Naive thymus-derived CD8-positive, alpha-beta T cell (primary cell): ENCODE data around the gene EARS2. TPM values are rescaled to one million over a fixed set of nuclear protein-coding genes. Genes with fewer than 3 reads are reported as not detected.

Source experiments
- ATAC-seq, 2 donors: fragments of 150-1000 bp; cut with Tn5 transposase in 1 of 2; sonication (Bioruptor Pico), chemical (Tn5 transposase) in 1 of 2; 1 replicate in 1 of 2; 2 replicates in 1 of 2; pipeline ENCODE4 v1.10.0; 2021; ENCODE audit warnings: mild to moderate bottlenecking in 2 of 2, moderate library complexity in 2 of 2
- POLR2A ChIA-PET: fragments of 350-600 bp; sonication (Branson Sonifier 250); formaldehyde crosslinking; loops from one replicate; lab custom pipeline; 2021; ENCODE audit warnings: antibody characterized with exemption; lab: Charles Lee
- DNase-seq, 10 donors: peaks; one replicate each; pipeline versions ENCODE4 v3.0.0 to v3.0.0-alpha.2; 2020 to 2022
- H3K27ac Mint-ChIP-seq, 10 donors: one replicate each; pipeline ENCODE4 v1.8.0; 2020 to 2022; ENCODE audit warnings: mild to moderate bottlenecking in 10 of 10, mixed read lengths in 10 of 10, moderate library complexity in 4 of 10, inconsistent platforms in 1 of 10
- H3K27me3 Mint-ChIP-seq, 5 donors: one replicate each; pipeline ENCODE4 v1.8.0; 2021 to 2022; ENCODE audit warnings: mixed read lengths in 5 of 5
- H3K36me3 Mint-ChIP-seq, 3 donors: one replicate each; pipeline ENCODE4 v1.8.0; 2020 to 2022; ENCODE audit warnings: mixed read lengths in 3 of 3, mild to moderate bottlenecking in 2 of 3, inconsistent platforms in 1 of 3
- H3K4me1 Mint-ChIP-seq, 4 donors: one replicate each; pipeline ENCODE4 v1.8.0; 2021 to 2022; ENCODE audit warnings: mixed read lengths in 4 of 4
- H3K4me3 Mint-ChIP-seq, 10 donors: one replicate each; pipeline ENCODE4 v1.8.0; 2020 to 2022; ENCODE audit warnings: mild to moderate bottlenecking in 10 of 10, mixed read lengths in 10 of 10, moderate library complexity in 6 of 10, inconsistent platforms in 1 of 10
- H3K9me3 Mint-ChIP-seq, 9 donors: one replicate each; pipeline ENCODE4 v1.8.0; 2020 to 2022; ENCODE audit warnings: mixed read lengths in 9 of 9, mild to moderate bottlenecking in 3 of 9, inconsistent platforms in 1 of 9, moderate library complexity in 1 of 9
- polyA plus RNA-seq, 3 donors: library from polyadenylated mRNA; unstranded; fragments of 300-500 nt; fragmentation: Illumina TruSeq; gene quantifications; one replicate each; pipeline ENCODE4 v1.2.3, GENCODE V29; 2021
- total RNA-seq, 8 experiments: library from RNA in 2 of 8; stranded (reverse) in 2 of 8; gene quantifications; one replicate each; pipeline ENCODE4 v1.2.3 and lab custom pipeline; 2021 to 2026

EARS2 gene
- total and polyA plus RNA-seq, 5 experiments from 2014 or later = 14.1 to 19.9 (median 18.1) TPM

DNA sequence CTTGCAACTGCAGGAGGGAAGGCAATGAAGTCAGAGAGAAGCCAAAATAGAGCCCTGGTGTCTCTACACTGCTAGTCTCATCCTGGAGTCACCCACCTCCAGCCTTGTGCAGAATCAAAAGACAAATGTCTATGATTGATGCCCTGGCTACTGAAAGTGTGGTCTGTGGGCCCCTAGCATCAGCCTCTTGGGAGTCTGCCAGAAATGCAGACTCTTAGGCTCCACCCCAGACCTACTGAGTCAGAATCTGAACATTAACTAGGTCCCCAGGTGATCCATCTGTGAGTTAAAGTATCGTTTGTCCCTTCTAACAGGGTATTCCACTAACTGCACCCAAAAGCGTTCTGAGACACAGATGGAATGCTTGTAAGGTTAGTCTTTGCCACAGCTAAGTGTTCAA, 21.2 kb downstream of the EARS2 start:
- Mint-ChIP-seq H3K27ac (no peak overlapping the region), H3K4me1 (no peaks in the 10 kb centered on the region), H3K36me3 (peaks cover 0 to 83% (median 19%) of the 10 kb centered on the region in 3 donors), H3K27me3 (no peaks in the 10 kb centered on the region), H3K4me3 (no peak overlapping the region), H3K9me3 (no peaks in the 10 kb centered on the region)
- POLR2A ChIA-PET = no interaction called here
- no peak for ATAC-seq
- no peak for DNase-seq

GRCh38 chr16:23534868-23535860, 22.0 kb downstream of the EARS2 start:
- ATAC-seq (no peak), DNase-seq (no peak)
- POLR2A ChIA-PET = no interaction called here
- Mint-ChIP-seq H3K4me1 (no peaks in the 10 kb centered on the region), H3K27me3 (no peaks in the 10 kb centered on the region), H3K27ac (no peak overlapping the region), H3K36me3 (peaks cover 0 to 83% (median 19%) of the 10 kb centered on the region in 3 donors), H3K9me3 (no peaks in the 10 kb centered on the region), H3K4me3 (no peak overlapping the region)

DNA sequence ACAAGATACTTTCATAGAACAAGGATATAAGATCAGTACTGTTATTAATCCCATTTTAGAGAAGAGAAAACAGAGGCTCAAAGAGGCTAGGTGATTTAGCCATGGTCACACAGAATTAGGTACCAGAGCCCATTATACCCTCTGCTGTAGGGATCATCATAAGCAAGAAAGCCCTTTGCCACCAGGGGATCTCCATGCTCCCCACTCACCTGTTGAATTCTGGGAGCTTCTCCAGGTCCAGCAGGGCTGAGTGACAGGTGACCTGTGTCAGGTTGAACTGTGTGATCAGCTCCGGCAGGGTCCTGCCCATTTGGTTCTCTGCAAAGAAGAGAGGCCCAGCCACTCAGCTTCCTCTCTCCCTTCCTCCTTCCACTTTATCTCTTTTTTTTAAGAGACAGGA, 24.7 kb downstream of the EARS2 start:
- no peak for ATAC-seq
- Mint-ChIP-seq H3K9me3 (no peaks in the 10 kb centered on the region), H3K4me3 (no peak overlapping the region), H3K4me1 (no peaks in the 10 kb centered on the region), H3K36me3 (peaks cover 0 to 83% (median 21%) of the 10 kb centered on the region in 3 donors), H3K27me3 (no peaks in the 10 kb centered on the region), H3K27ac (peak overlapping the region in 1 of 10 donors; percentile 43)
- no peak for DNase-seq
- POLR2A ChIA-PET = no interaction called here

GRCh38 chr16:23530062-23530461, 27.1 kb downstream of the EARS2 start:
- Mint-ChIP-seq H3K4me1 (peaks cover 0 to 3% (median 0%) of the 10 kb centered on the region in 4 donors), H3K27me3 (no peaks in the 10 kb centered on the region), H3K4me3 (no peak overlapping the region), H3K36me3 (peaks cover 0 to 89% (median 30%) of the 10 kb centered on the region in 3 donors), H3K9me3 (no peaks in the 10 kb centered on the region), H3K27ac (no peak overlapping the region)
- DNase-seq (no peak), ATAC-seq (no peak)
- POLR2A ChIA-PET = interaction anchor here (0.6 kb wide), 1 partner anchor 46 kb away, joined by 3 read pairs; no protein-coding TSS in a partner anchor

- Mint-ChIP-seq H3K36me3 (peaks cover 0 to 91% (median 26%) of the 10 kb centered on the region in 3 donors), H3K27ac (no peak overlapping the region), H3K4me1 (peaks cover 0 to 3% (median 0%) of the 10 kb centered on the region in 4 donors), H3K27me3 (no peaks in the 10 kb centered on the region), H3K4me3 (no peak overlapping the region), H3K9me3 (no peaks in the 10 kb centered on the region)
- POLR2A ChIA-PET = no interaction called here
- no peak for DNase-seq
- no peak for ATAC-seq
Measured at GRCh38 chr16:23528644-23529310, 28.4 kb downstream of the EARS2 start.

DNA sequence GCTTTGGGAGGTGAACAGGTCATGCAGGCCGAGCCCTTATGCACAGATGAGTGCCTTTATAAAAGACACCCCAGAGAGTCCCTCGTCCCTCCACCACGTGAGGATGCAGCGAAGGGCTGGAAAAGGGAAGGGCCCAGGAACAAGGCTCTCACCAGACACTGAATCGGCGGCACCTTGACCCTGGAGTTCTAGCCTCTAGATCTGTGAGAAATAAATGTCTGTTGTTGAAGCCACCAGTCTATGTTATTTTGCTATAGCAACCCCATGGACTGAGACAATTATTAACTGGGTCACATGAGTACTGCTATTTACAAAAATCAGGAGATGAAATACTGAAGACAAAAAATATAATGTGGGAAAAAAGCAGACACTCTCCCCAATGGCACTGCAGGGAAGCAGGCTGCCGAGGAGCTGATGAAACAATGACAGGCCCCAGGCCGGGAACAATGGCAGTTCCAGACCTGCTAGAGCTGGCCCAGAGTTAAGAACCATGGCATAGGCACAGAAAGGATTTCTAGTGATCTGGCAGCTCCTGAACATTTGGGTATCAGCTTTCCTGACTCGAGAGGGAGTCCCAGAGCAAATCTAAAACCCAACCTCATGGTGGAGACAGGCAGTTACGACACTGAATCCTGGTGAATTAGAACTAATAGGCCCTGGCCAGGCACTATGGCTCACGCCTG, 29.0 kb downstream of the EARS2 start:
- H3K4me3 Mint-ChIP-seq = no peak overlapping the region
- H3K36me3 Mint-ChIP-seq = peaks cover 5 to 91% (median 30%) of the 10 kb centered on the region in 3 donors
- DNase-seq (no peak), ATAC-seq (no peak)
- no peaks in the 10 kb centered on the region for H3K9me3 Mint-ChIP-seq
- H3K27me3 Mint-ChIP-seq = no peaks in the 10 kb centered on the region
- POLR2A ChIA-PET = no interaction called here
- no peak overlapping the region for H3K27ac Mint-ChIP-seq
- peaks cover 0 to 3% (median 0%) of the 10 kb centered on the region in 4 donors for H3K4me1 Mint-ChIP-seq

GRCh38 chr16:23524886-23525285, 32.3 kb downstream of the EARS2 start:
- Mint-ChIP-seq H3K4me3 (no peak overlapping the region), H3K27ac (no peak overlapping the region), H3K36me3 (peaks cover 5 to 88% (median 30%) of the 10 kb centered on the region in 3 donors), H3K9me3 (no peaks in the 10 kb centered on the region), H3K27me3 (no peaks in the 10 kb centered on the region), H3K4me1 (peaks cover 0 to 16% (median 1%) of the 10 kb centered on the region in 4 donors)
- POLR2A ChIA-PET = no interaction called here
- no peak for DNase-seq
- no peak for ATAC-seq

DNA sequence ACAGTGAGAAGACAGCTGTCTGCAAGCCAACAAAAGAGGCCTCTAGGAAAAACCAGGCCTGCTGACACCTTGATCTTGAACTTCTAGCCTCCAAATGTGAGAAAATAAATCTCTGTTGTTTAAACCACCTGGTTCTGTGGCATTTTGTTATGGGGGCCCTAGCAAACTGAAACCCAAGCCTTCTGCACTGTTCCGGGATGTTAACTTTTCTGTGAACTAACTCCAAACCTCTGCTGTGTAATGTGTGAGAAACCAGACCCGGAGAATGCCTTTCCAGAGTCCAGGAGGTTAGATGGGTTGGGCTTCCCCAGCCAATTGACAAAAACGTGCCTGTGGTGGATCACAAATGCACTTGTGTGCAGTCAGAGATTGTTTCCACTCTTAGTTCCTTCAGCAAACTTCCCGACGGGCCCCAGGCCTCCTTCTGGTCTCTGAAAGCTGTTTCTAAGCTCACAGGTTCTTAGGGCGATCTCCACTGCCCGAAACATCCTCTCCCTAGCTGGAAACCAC, 33.2 kb downstream of the EARS2 start:
- no peak for DNase-seq
- POLR2A ChIA-PET = interaction anchor here (0.7 kb wide), 3 partner anchors 9 to 1925 kb away, joined by 3 to 5 read pairs (median 3); no protein-coding TSS in a partner anchor
- Mint-ChIP-seq H3K27ac (no peak overlapping the region), H3K27me3 (no peaks in the 10 kb centered on the region), H3K36me3 (peaks cover 5 to 87% (median 34%) of the 10 kb centered on the region in 3 donors), H3K4me3 (no peak overlapping the region), H3K4me1 (peaks cover 0 to 24% (median 1%) of the 10 kb centered on the region in 4 donors), H3K9me3 (no peaks in the 10 kb centered on the region)
- no peak for ATAC-seq

- DNase-seq (no peak), ATAC-seq (no peak)
- Mint-ChIP-seq H3K27ac (no peak overlapping the region), H3K4me1 (peaks cover 0 to 28% (median 1%) of the 10 kb centered on the region in 4 donors), H3K27me3 (no peaks in the 10 kb centered on the region), H3K9me3 (no peaks in the 10 kb centered on the region), H3K4me3 (no peak overlapping the region), H3K36me3 (peaks cover 5 to 81% (median 30%) of the 10 kb centered on the region in 3 donors)
- POLR2A ChIA-PET = no interaction called here
Measured at GRCh38 chr16:23523321-23523720, 33.8 kb downstream of the EARS2 start.

- POLR2A ChIA-PET = no interaction called here
- Mint-ChIP-seq H3K9me3 (no peaks in the 10 kb centered on the region), H3K4me3 (no peak overlapping the region), H3K4me1 (peaks cover 0 to 36% (median 2%) of the 10 kb centered on the region in 4 donors), H3K27me3 (no peaks in the 10 kb centered on the region), H3K27ac (no peak overlapping the region), H3K36me3 (peaks cover 5 to 67% (median 27%) of the 10 kb centered on the region in 3 donors)
- ATAC-seq (no peak), DNase-seq (no peak)
Measured at GRCh38 chr16:23521965-23522364, 35.2 kb downstream of the EARS2 start.

- Mint-ChIP-seq H3K4me1 (peaks cover 6 to 44% (median 8%) of the 10 kb centered on the region in 4 donors), H3K27ac (no peak overlapping the region), H3K27me3 (no peaks in the 10 kb centered on the region), H3K9me3 (no peaks in the 10 kb centered on the region), H3K4me3 (no peak overlapping the region), H3K36me3 (peaks cover 5 to 62% (median 25%) of the 10 kb centered on the region in 3 donors)
- no peak for DNase-seq
- ATAC-seq = no peak
- POLR2A ChIA-PET = interaction anchor here (1.3 kb wide), 1 partner anchor 12 kb away, joined by 4 read pairs; no protein-coding TSS in a partner anchor
Measured at GRCh38 chr16:23521037-23521743, 36.0 kb downstream of the EARS2 start.
